Stomach (tissue), 9 donors: ENCODE results near the gene DENND2C. TPM values are rescaled to one million over a fixed set of nuclear protein-coding genes. Genes with fewer than 3 reads are reported as not detected.

Experiments
- DNase-seq, 2 donors: peaks; one replicate each; pipeline versions ENCODE4 v3.0.0 to v3.0.0-alpha.2; 2013 to 2019
- H3K27ac ChIP-seq, 5 donors: fragments of 200-600 bp in 4 of 5; sonication (generic) in 4 of 5; one replicate each; pipeline ENCODE4 v1.5.1; 2013 to 2019; ENCODE audit warnings: mild to moderate bottlenecking in 1 of 5, moderate library complexity in 1 of 5
- H3K27me3 ChIP-seq, 3 donors: fragments of 200-600 bp; sonication (generic); one replicate each; pipeline ENCODE4 v1.5.1; 2017 to 2019; ENCODE audit warnings: mixed run types in 1 of 3
- H3K36me3 ChIP-seq, 4 donors: fragments of 200-600 bp; sonication (generic); 1 replicate in 3 of 4; 2 replicates in 1 of 4; pipeline ENCODE4 v1.5.1; 2016 to 2019
- H3K4me1 ChIP-seq, 4 donors: fragments of 200-600 bp; sonication (generic); one replicate each; pipeline ENCODE4 v1.5.1; 2016 to 2019
- H3K4me3 ChIP-seq, 4 donors: fragments of 200-600 bp; sonication (generic) in 3 of 4; one replicate each; pipeline ENCODE4 v1.5.1; 2016 to 2019; ENCODE audit warnings: mild to moderate bottlenecking in 1 of 4
- H3K9me3 ChIP-seq, 4 donors: fragments of 200-600 bp; sonication (generic); one replicate each; pipeline ENCODE4 v1.5.1; 2016 to 2019
- CTCF ChIP-seq, 7 experiments: fragments of 450-650 bp in 4 of 7; fragments of 200-600 bp in 3 of 7; sonication (generic) in 3 of 7; IDR thresholded peaks; one replicate each; pipeline ENCODE4 v1.5.1; 2016 to 2019; ENCODE audit warnings: antibody characterized with exemption in 7 of 7, control low read depth in 2 of 7, mild to moderate bottlenecking in 1 of 7
- EP300 ChIP-seq: sonication (generic); formaldehyde crosslinking; IDR thresholded peaks from one replicate; pipeline ENCODE4 v1.6.1; 2017; ENCODE audit warnings: antibody characterized with exemption
- POLR2A ChIP-seq, 4 donors: fragments of 450-650 bp; IDR thresholded peaks; one replicate each; pipeline ENCODE4 v1.6.1; 2016; ENCODE audit warnings: antibody characterized with exemption in 4 of 4, control low read depth in 2 of 4, mild to moderate bottlenecking in 1 of 4, moderate library complexity in 1 of 4
- POLR2AphosphoS5 ChIP-seq, 3 donors: sonication (generic); formaldehyde crosslinking; IDR thresholded peaks; one replicate each; pipeline ENCODE4 v1.6.1; 2016; ENCODE audit warnings: antibody characterized with exemption in 3 of 3
- WGBS, 5 donors: extraction: QIAGEN DNeasy Blood & Tissue Kit in 3 of 5; methylation state at CpG; one replicate each; pipeline versions ENCODE4 v1.1.5 to v1.1.7; 2013 to 2018; 5-methylcytosine and 5-hydroxymethylcytosine counted together
- intact Hi-C: fragments of 100-400 bp; cut with DNase I; formaldehyde crosslinking; loops from one replicate; pipeline ENCODE4 v1.15.1; 2023; ENCODE audit warnings: low total_unique reads
- polyA plus RNA-seq, 3 donors: library from polyadenylated mRNA; stranded (reverse); fragments of 200-250 nt; gene quantifications; one replicate each; pipeline ENCODE4 v1.2.3, GENCODE V29; 2013
- total RNA-seq, 5 donors: library from RNA; depleted of rRNA; stranded (reverse); fragments of >200 nt; gene quantifications; one replicate each; pipeline versions ENCODE4 v1.1.0 to v1.2.3, GENCODE V29; 2014 to 2016
- donor health status: healthy with polysubstance abuse.
- donor health status: Bipolar disorder and iron deficiency.
- donor health status: healthy.

DENND2C gene
- total and polyA plus RNA-seq, 8 donors, result 0.89 to 7.3 (median 2.7) TPM

DNA sequence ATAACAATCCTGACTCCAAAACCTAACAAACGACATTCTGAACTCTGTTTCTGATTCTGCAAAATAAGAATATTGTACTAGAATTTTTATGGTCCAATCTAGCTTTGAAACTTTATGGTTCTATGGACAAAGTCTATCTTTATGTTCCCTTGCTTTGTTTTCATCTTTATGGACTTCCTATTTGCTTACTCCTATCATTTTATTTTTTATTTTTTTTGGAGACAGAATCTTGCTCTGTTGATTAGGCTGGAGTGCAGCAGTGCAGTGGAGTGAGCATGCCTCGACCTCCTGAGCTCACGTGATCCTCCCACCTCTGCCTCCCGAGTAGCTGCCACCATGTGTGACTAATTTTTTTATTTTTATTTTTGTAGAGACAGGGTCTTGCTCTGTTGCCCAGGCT lies 43.1 kb upstream of the DENND2C start:
- no peak for DNase-seq
- no peak overlapping the region for H3K27ac ChIP-seq

GRCh38 chr1:114710360-114710759 lies 40.5 kb upstream of the DENND2C start:
- H3K4me3 ChIP-seq, result no peak overlapping the region
- no peak for DNase-seq
- H3K9me3 ChIP-seq, result no peaks in the 10 kb centered on the region
- intact Hi-C loops, result no loop called here
- 94 to 100% (median 97%) methylated on average over 3 of the region's 3 CpGs for WGBS, 5 donors
- peaks cover 41 to 91% (median 86%) of the 10 kb centered on the region in 4 donors for H3K36me3 ChIP-seq
- no peaks in the 10 kb centered on the region for H3K27me3 ChIP-seq
- peaks cover 6 to 20% (median 13%) of the 10 kb centered on the region in 4 donors for H3K4me1 ChIP-seq
- no peak overlapping the region for H3K27ac ChIP-seq
- no peak for TF ChIP-seq CTCF (IDR thresholded peaks at IDR 0.05)
- no peak for TF ChIP-seq POLR2AphosphoS5 (IDR thresholded peaks at IDR 0.05)
- TF ChIP-seq POLR2A (IDR thresholded peaks at IDR 0.05), result no peak
- no peak for TF ChIP-seq EP300

More for the DNA sequence above, 43.1 kb upstream of the DENND2C start:
- peaks cover 8 to 33% (median 26%) of the 10 kb centered on the region in 4 donors for H3K4me1 ChIP-seq
- WGBS, 5 donors, result 78 to 90% (median 82%) methylated on average over 4 of the region's 4 CpGs
- H3K36me3 ChIP-seq, result peaks cover 30 to 72% (median 66%) of the 10 kb centered on the region in 4 donors
- no peak for TF ChIP-seq POLR2A (IDR thresholded peaks at IDR 0.05)
- TF ChIP-seq POLR2AphosphoS5 (IDR thresholded peaks at IDR 0.05), result no peak
- no peak for TF ChIP-seq EP300
- no peak for TF ChIP-seq CTCF (IDR thresholded peaks at IDR 0.05)
- H3K4me3 ChIP-seq, result no peak overlapping the region
- H3K9me3 ChIP-seq, result no peaks in the 10 kb centered on the region
- intact Hi-C loops, result no loop called here
- no peaks in the 10 kb centered on the region for H3K27me3 ChIP-seq

DNA sequence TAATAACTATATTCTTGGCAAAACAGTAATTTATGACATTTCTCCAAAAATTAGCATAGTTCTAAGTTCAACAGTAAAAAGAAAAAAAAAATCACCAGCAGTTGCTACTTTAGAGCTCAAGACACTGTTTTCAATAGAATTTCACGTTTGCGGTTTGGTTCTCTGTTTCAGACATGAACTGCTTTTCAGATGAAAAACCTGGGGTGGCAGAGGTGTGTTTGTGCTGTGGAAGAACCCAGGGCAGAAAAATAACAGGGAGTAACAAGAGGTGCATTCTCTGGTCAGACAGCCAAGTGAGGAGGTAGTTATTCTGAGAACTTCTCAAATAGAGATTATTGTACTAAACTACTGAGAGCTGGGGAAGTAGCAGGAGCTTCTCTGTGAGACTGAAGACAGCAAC lies 37.8 kb upstream of the DENND2C start:
- peaks cover 28 to 82% (median 76%) of the 10 kb centered on the region in 4 donors for H3K36me3 ChIP-seq
- no peaks in the 10 kb centered on the region for H3K4me1 ChIP-seq
- H3K27me3 ChIP-seq, result no peaks in the 10 kb centered on the region
- DNase-seq, result no peak
- 85 to 92% (median 90%) methylated on average over 2 of the region's 2 CpGs for WGBS, 5 donors
- no peak overlapping the region for H3K4me3 ChIP-seq
- TF ChIP-seq POLR2AphosphoS5 (IDR thresholded peaks at IDR 0.05) (no peak), EP300 (no peak), POLR2A (IDR thresholded peaks at IDR 0.05) (no peak), CTCF (IDR thresholded peaks at IDR 0.05) (no peak)
- H3K9me3 ChIP-seq, result no peaks in the 10 kb centered on the region
- intact Hi-C loops, result no loop called here
- H3K27ac ChIP-seq, result no peak overlapping the region

DNA sequence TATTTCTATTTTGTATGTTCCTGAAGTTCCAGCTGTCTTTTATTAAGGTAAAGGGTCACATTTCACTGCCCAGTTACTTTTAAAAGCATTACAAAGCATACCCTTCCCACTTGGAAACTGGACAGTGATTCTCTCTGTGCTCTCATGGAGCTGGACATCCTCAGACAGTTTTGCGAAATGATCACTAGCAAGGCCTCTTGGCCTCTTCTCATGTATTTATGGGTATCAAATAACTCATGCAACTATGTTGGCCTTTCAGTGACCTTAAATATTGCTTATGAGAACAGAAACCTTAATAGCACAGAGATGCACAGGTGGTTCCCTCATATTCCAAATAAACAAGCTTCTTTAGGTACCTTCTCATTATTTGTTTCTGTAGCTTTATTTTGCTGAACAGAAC lies 33.4 kb upstream of the DENND2C start:
- intact Hi-C loops, result no loop called here
- 83 to 100% (median 98%) methylated on average over 1 of the region's 1 CpG for WGBS, 5 donors
- Histone ChIP-seq H3K27me3 (no peaks in the 10 kb centered on the region), H3K9me3 (no peaks in the 10 kb centered on the region), H3K36me3 (peaks cover 15 to 41% (median 35%) of the 10 kb centered on the region in 4 donors), H3K4me1 (no peaks in the 10 kb centered on the region), H3K27ac (no peak overlapping the region), H3K4me3 (no peak overlapping the region)
- no peak for TF ChIP-seq EP300
- no peak for TF ChIP-seq POLR2A (IDR thresholded peaks at IDR 0.05)
- no peak for TF ChIP-seq POLR2AphosphoS5 (IDR thresholded peaks at IDR 0.05)
- no peak for TF ChIP-seq CTCF (IDR thresholded peaks at IDR 0.05)
- DNase-seq, result no peak
